HG03439 (cell line): ENCODE measurements around the gene ETV6.
"Not testable (repeated sequence)": the region's sequence is repeated elsewhere in the genome, so short reads cannot be mapped to it uniquely, and the experiment has no call there.

ENCODE experiments used
- ATAC-seq: cut with Tn5 transposase; IDR thresholded peaks from one replicate; pipeline ENCODE4 v1.9.1; 2021; ENCODE audit warnings: mild to moderate bottlenecking, moderate library complexity; ENCODE audit not compliant: unreplicated experiment

Gene ETV6

DNA sequence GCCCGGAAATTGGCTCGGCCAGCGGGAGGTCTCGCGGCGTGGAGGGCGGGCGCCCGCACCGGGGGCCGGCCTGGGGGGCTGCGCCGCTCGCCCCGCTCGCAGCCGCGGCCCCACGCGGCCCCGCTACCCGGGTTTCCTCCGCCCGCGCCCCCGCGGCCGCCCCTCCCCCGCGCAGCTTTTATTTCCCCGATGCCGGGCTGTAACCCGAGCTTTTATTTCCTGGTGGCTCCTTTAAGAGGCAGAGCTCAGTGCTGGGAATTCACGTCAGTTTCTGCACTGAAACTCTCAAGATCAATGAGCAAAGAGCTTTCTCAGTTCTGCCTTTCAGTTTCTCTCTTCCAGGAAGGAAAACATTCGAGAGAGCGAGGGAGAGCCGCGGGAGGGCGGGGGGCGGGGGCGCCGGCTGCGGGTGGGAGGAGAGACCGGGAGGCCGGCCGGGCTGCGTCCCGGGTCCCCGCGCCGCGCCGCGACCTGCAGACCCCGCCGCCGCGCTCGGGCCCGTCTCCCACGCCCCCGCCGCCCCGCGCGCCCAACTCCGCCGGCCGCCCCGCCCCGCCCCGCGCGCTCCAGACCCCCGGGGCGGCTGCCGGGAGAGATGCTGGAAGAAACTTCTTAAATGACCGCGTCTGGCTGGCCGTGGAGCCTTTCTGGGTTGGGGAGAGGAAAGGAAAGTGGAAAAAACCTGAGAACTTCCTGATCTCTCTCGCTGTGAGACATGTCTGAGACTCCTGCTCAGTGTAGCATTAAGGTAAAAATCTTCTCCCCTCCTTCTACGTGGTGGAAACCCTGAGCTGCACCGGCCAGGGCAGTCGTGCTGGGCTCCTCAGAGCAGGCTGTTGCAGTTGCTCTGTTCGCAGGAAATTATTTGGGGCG lies at the start of gene ETV6:
Gene ETV6, plus strand, starts transcription at position 262 of the 873 bp plus-strand sequence. Its CDS starts 454 bp downstream, at position 716.
- peak; percentile 57 for ATAC-seq

DNA sequence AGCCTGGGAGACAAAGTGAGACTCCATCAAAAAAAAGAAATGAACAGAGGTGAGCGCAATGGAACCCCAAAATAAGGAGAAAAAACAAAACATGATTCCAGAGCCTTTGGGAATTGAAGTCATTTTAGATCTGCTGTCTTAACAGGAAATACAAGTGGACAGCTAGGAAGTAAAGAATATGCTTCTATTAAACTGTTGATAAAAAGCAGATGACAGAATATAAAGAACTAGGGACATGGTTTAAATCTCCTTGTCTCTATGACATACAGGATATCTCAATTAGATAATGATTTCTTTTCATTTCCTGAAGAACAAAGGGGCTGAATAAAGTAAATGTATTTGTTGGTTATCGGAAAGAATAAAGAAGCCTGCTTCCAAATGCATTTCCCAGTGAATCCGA lies 49.3 kb upstream of the ETV6 start:
- no peak for ATAC-seq

DNA sequence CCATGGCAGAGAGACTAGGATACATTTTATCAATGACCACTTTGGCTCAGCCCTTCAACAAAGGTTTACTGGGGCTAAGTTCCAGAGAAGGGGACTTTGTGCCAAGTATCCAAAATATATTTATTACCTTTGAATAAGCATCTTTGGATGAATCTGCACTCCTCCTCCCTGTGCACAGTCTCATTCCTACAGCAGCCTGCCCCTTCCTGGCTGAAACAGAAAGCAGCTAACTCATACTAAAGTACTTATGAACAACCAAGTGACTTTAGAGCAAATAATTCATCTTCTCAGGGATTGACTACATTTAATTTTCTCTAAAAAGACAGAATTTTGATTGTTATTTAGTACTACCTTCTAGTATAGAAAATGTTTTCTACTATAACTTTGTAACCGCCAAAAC lies 47.8 kb upstream of the ETV6 start:
- no peak for ATAC-seq

DNA sequence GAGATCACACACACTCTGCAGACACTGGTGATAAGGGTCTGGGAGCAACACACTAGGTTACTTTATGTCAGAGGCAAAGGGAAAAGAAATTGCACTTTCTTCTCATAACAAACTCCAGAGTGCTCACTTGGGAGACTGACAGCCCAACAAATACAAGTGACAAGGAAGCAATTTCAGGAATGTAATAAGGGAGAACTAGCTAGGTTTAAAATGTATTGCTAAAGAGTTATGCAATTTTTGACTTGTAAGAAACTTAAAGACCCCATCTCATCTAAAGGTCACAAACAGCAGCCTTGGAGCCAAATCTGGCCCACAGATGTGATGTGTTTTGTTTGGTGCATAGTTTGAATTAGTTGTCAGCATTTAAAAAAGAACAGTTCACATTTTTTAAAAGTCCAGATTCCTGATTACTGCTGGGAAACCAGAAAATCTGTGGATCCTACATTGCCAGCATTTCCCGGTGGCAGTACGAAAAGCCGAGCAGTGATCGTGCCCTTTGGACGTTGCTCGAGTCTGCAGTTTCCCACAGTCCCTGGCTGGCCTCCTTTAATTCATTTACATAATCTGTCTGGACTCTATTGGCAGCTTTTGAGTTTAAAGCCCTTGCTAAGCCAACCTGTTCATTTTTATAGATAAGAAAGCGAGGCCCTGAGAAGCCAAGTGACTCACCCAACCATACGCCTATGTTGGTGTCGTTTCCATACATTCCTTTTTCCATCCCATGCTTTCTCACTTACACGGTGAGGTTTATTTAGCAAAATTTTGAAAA lies 42.0 kb upstream of the ETV6 start:
- ATAC-seq = no peak

DNA sequence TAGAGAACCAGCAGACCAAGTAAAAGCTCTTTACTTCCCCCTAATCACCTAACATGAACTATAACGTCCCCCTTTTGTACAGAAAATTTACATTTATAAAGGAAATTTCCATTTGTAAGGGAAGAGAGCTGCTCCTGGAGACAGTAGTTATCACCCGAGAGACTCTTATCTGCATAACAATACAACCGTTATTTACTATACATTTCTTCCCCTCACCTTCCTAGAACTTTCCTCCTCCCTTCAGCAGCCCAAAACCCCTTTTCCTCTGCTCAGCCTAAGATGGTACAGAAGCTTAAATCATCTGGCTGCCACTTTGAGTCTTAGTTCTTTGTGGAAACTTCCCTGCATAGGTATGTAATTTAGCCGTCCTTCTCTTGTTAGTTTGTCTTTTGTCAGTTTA lies 40.4 kb upstream of the ETV6 start:
- no peak for ATAC-seq

DNA sequence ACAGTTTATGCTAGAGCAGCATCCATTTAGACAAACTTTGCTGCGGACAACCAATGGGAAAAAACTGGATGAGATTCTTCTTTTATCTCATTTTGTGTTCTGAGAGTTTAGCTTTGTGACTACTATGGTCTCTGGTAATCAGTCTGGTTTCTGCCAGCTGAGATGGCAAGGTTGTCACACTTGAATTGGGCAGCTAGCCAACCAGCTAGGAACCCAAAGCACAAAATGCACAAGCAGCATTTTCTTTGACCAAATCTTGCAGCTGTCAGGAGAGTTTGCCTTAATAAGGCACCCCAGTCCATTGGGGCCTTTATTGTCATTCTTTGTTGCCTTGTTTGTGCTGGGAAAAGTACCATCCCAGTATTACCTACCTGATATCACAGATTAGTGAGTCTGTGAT lies 34.0 kb upstream of the ETV6 start:
- ATAC-seq = no peak

DNA sequence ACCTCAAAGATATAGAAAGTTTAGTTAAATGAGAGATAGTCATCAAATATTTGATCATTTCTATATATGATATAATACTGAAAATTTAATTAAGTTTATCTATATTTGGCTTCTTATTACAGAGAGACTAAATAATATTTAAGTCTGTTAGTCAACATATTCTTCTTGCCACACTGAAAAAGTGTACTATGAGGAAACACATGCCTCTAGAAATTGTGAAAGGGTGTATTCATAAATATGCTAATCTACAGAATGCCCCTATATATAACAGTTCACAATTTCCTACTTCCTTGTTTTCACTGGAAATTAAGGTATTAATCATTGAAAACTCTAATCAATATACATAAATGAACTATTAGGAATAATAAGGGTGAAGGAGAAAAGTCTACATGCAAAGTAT lies 31.4 kb upstream of the ETV6 start:
- ATAC-seq = no peak

DNA sequence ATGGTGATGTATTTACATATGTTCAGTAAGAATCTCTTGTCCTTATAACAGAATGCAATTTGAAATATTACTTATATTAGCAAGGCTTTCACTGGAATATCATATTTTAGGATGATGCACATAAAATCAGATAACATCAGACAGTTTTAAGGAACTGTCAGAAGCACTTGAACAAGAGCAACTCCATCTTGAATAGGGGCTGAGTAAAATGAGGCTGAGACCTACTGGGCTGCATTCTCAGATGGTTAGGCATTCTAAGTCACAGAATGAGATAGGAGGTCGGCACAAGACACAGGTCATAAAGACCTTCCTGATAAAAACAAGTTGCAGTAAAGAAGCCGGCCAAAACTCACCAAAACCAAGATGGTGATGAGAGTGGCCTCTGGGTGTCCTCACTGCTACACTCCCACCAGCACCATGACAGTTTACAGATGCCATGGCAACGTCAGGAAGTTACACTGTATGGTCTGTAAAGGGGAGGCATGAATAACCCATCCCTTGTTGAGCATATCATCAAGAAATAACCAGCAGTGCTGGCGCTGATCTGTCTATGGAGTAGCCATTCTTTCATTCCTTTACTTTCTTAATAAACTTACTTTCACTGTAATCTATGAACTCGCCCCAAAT lies 27.6 kb upstream of the ETV6 start:
- no peak for ATAC-seq

DNA sequence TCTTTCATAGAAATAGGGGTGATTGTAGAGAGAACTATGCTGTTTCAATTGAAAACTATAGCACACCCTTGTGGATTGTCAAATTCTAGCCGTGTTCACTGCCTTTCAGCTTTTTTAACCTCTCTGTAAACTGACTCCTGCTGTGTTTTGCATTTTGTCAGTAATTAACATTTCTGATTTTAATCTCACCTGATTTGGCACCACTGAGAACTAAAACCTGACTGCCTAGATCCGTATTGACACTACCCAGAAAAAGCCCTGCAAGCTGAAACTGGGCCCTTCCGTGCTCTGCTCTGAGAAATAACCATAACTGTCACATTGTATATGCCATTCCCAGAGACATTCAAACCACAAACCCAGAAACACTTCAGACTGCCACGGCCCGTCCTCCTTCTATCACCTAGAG lies 26.6 kb upstream of the ETV6 start:
- ATAC-seq = no peak

DNA sequence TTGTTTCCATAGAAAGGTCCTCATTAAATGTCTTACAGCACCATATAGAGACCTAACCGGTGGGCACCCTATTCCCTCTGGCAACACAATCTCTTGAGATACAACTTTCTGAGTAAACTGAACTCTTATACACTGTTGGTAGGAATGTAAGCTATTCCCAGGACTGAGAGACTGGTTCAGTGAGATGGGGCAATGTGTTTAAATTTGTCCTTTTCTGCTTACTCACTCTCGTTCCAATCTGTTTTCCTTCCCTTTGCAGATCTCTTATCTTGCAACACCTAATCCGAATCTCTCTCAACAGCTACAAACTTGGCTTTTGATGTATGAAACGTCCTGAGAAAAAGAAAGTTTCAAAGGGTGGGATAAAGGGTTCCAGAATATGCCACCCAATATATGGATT lies 26.1 kb upstream of the ETV6 start:
- no peak for ATAC-seq

DNA sequence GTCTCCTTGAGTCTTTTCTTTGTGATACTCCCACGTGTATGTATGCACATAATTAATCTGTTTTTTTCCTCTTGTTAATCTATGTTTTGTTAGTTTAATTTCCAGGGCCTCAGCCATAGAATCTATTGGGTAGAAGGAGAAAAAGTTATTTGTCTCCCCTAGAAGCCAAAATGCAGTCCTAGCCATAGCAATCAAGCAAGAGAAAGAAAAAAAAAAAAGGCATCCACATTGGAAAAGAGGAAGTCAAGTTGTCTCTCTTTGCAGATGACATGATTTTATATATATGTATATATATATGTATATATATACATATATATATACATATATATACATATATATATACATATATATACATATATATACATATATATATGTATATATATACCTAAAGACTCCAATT lies 25.4 kb upstream of the ETV6 start:
- ATAC-seq = no peak

DNA sequence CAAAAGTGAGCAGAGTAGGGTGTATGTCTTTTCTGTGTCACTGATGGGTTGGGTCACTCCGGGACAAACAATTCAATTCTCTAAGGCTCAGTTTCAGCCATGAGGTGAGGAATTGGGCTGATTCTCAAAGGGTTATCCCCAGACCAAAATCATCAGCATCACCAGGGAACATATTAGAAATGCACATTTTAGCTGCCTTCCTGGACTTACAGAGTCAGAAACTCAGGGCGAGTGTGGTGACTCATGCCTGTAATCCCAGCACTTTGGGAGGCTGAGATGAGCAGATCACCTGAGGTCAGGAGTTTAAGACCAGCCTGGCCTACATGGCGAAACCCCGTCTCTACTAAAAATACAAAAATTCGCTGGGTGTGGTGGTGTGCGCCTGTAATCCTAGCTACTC lies 21.8 kb upstream of the ETV6 start:
- not testable (repeated sequence) for ATAC-seq

DNA sequence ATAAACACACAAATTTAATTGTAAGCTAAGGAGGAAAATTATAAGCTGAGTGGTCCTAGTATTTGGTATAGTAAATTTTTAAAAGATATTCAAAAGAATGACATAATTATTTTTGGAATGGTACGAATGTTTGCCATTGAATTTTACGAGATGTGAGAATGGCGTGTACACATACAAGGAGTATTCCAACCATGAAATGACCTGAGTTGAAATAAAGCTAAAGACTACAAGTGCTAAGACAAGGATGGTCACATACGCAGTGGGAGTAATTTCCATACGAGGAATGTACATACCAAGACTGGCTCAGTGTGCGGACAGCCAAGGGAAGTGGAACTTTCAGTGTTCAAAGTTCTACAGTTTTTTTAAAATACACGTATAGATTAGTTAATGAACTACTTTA lies 21.1 kb upstream of the ETV6 start:
- no peak for ATAC-seq

DNA sequence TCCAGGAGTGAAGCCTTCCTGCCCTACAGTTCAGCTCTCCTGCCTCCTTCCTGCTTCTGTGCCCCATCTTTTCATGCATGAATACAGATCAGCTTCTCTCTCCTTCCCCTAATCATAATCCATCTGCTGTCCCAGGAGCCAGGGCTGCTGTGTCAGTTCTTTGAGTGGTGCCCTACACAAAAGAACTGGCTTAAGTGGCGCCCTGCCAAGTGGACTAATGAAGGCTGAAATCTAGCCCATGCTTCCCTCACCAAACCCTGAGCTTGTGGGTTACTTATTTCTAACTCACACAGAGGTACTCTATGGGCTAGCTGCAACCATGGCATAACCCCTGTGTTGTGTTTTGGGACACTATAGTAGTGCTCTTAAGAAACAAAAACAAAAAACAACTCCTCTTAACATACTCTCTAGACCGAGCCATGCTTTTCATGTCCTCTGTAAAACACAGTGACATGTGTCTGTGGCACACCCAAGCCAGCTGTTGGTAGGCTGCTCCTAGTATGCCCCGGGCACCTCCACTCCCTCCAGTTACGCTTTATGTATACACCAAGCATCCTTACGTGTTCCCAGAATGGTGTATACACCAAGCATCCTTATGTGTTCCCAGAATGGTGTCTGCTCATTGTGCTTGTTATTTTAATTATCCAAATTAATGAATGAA lies 19.3 kb upstream of the ETV6 start:
- ATAC-seq = no peak

DNA sequence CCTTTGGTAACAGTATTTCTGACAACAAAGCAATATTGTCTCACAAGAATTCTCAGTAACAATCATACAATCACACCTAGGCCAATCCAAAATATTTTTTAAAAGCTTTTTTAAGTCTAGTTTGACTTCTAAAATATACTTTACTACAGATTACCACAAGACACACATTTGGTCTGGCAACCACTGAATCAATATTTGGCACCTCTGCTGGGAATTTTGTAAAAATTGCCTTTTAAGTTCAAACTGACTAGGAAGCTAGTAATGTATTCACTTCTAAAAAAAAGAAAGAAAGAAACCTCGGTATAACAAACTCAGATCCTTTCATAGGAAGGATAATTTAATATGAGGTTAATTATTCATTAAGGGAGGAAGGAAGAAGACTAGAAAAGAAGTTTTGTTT lies 18.2 kb upstream of the ETV6 start:
- ATAC-seq = no peak

DNA sequence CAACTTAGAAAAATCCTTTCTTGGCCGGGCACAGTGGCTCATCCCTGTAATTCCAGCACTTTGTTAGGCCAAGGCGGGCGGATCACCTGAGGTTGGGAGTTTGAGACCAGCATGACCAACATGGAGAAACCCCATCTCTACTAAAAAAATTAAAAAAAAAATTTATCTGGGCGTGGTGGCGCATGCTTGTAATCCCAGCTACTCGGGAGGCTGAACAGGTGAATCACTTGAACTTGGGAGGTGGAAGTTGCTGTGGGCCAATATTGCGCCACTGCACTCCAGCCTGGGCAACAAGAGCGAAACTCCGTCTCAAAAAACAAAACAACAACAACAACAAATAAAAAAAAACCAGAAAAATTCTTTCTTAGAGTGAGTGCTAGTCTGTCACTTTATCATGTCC lies 17.6 kb upstream of the ETV6 start:
- not testable (repeated sequence) for ATAC-seq

DNA sequence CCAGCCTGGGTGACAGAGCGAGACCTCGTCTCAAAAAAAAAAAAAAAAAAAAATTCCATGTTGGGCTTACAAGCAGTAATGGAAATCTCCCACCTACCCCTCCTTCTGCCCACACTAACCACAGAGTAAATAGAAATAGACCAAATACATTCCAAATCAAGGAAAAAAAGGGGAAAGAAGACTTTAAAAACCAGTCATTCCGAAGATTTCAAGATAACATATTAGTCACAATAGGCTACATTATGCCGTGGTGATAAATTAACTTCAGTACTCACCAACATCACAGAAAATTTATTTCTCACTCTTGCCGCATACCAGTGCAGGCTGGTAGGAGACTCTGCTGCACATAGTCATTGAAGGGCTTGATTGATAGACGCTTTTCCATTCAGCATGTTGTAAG lies 15.5 kb upstream of the ETV6 start:
- ATAC-seq = no peak

DNA sequence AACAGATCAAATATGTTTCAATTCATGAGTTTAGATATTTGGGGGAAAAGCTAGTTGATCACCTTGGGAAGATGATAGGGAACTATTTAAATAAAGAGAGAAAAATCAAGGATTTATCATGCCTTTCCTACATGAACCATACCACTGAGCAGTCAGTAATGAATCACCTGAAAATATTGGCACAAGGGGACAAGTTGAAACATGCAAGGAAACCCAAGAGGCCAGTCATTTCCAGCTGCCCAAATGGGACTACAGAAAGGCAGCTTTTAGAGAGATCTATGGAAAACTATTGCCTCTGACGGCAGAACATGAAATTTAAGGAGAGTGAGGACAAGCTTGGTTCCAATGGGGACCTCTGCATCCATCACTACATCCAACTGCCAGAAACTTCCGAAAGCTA lies 14.1 kb upstream of the ETV6 start:
- no peak for ATAC-seq

DNA sequence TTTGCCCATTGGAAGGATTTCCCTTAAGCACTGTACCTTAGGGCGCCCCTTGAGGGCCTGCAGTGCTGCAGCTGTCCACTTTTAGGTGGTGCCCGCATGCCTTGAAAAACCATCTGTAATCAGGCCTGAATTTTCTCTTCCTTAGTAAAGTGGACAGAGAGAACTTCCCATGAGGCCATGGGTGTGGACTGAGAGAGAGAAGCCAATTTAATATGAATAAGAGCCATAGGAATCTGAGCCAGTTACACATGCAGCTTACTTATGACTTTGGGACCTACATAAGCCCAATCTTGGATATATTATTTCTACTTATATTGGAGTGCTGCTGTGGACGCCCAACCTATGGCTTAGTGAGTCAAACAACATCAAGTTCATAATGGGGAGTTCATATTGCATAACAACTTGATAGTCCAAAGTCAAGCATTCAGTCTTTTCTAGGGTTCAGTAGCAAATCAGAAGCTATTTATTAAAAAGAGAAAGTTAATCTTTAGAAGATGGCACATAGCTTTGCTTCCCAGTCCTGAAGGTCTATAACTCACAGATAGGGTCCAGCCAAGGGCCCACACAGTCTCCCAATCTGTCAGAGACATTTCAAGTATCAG lies 11.1 kb upstream of the ETV6 start:
- no peak for ATAC-seq

DNA sequence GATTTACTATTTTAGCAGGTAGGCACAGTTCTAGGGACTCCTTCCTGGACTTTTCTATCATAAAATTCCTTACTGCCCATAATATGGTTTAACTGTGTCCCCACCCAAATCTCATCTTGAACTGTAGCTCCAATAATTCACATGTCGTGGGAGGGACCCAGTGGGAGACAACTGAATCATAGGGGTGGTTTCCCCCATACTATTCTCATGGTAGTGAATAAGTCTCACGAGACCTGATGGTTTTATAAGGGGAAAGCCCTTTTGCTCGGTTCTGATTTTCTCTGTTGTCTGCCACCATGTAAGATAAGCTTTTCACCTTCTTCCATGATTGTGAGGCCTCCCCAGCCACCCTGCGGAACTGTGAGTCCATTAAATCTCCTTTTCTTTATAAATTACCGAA lies 10.0 kb upstream of the ETV6 start:
- ATAC-seq = no peak

DNA sequence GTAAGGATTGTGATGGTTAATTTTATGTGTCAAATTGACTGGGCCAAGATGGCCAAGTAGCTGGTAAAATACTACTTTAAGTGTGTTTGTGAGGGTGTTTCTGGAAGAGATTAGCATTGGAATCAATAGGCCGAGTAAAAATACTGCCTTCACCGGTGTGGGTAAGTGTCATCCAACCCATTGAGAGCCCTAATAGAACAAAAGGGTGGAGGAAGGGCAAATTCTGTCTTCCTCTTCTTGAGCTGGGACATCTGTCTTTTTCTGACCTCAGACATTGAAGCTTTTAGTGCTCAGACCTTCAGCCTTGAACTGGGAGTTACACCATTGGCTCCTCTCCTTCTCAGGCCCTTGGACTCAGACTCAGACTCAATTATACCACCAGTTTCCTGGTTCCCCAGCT lies 8.0 kb upstream of the ETV6 start:
- ATAC-seq = no peak
